ENCODE results near the gene IQUB.
"Not testable (repeated sequence)": the region's sequence is repeated elsewhere in the genome, so short reads cannot be mapped to it uniquely, and the experiment has no call there.

IQUB gene

GRCh38 chr7:123410273-123410904, 124.0 kb downstream of the IQUB start:
- DNase-seq (ENCODE audit: low spot score), result no peak

- DNase-seq (ENCODE audit: low spot score), result not testable (repeated sequence)
These were observed 126.4 kb downstream of the IQUB start for GRCh38 chr7:123407951-123408350.

All from HuH-7 (cell line).